Measurements from ENCODE around the gene RALGAPB.

DNA sequence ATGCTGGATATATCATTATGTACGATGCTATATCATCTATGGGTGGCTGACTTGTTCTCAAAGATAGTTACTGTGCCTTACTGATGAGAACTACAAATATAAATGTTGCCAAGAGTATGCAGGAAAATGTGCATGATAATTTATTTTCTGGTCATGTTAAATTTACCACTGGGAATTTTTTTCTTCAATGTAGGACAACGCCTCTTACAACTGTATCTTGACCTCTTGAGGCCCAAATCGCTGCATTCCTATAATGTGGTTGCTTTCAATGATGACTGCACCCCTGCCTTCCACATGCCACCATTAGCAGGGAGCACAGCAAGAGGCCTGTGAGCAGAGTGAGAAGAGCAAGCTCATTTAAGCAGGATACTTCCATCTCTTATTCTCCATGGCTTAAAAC, 5.7 kb upstream of the RALGAPB start:
- TF ChIP-seq, protein P1, sequence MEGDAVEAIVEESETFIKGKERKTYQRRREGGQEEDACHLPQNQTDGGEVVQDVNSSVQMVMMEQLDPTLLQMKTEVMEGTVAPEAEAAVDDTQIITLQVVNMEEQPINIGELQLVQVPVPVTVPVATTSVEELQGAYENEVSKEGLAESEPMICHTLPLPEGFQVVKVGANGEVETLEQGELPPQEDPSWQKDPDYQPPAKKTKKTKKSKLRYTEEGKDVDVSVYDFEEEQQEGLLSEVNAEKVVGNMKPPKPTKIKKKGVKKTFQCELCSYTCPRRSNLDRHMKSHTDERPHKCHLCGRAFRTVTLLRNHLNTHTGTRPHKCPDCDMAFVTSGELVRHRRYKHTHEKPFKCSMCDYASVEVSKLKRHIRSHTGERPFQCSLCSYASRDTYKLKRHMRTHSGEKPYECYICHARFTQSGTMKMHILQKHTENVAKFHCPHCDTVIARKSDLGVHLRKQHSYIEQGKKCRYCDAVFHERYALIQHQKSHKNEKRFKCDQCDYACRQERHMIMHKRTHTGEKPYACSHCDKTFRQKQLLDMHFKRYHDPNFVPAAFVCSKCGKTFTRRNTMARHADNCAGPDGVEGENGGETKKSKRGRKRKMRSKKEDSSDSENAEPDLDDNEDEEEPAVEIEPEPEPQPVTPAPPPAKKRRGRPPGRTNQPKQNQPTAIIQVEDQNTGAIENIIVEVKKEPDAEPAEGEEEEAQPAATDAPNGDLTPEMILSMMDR (conservative IDR thresholded peaks at IDR 0.05; ENCODE audit: low read depth, low read length): no peak
- TF ChIP-seq EZH2phosphoT487 (IDR thresholded peaks at IDR 0.05; ENCODE audit: borderline replicate concordance, low read length) (no peak), EZH2 (IDR thresholded peaks at IDR 0.05; ENCODE audit: low read length, unreplicated experiment) (no peak)
